Nephron (organoid): ENCODE measurements around the gene ASXL1.

Source experiments
- H3K27ac Mint-ChIP-seq, 3 experiments: 2 replicates each; pipeline ENCODE4 v1.8.0; 2020; ENCODE audit warnings: mixed read lengths in 3 of 3, mild to moderate bottlenecking in 2 of 3, moderate library complexity in 1 of 3
- H3K27me3 Mint-ChIP-seq: 2 replicates; pipeline ENCODE4 v1.8.0; 2021; ENCODE audit warnings: low read depth, mild to moderate bottlenecking, moderate library complexity, mixed read lengths
- H3K36me3 Mint-ChIP-seq: 2 replicates; pipeline ENCODE4 v1.8.0; 2020; ENCODE audit warnings: low read depth, mixed read lengths
- H3K4me1 Mint-ChIP-seq: 2 replicates; pipeline ENCODE4 v1.8.0; 2020; ENCODE audit warnings: mixed read lengths
- H3K4me3 Mint-ChIP-seq, 3 experiments: 2 replicates each; pipeline ENCODE4 v1.8.0; 2020; ENCODE audit warnings: mild to moderate bottlenecking in 3 of 3, mixed read lengths in 3 of 3, moderate library complexity in 2 of 3
- H3K9me3 Mint-ChIP-seq: 2 replicates; pipeline ENCODE4 v1.8.0; 2020; ENCODE audit warnings: mixed read lengths
- CTCF ChIP-seq, 3 experiments: fragments of 200-600 bp; sonication (generic); IDR thresholded peaks; one replicate each; pipeline ENCODE4 v1.5.0; 2021; ENCODE audit warnings: antibody characterized with exemption in 3 of 3; ENCODE audit not compliant: unreplicated experiment in 3 of 3

The ASXL1 gene

DNA sequence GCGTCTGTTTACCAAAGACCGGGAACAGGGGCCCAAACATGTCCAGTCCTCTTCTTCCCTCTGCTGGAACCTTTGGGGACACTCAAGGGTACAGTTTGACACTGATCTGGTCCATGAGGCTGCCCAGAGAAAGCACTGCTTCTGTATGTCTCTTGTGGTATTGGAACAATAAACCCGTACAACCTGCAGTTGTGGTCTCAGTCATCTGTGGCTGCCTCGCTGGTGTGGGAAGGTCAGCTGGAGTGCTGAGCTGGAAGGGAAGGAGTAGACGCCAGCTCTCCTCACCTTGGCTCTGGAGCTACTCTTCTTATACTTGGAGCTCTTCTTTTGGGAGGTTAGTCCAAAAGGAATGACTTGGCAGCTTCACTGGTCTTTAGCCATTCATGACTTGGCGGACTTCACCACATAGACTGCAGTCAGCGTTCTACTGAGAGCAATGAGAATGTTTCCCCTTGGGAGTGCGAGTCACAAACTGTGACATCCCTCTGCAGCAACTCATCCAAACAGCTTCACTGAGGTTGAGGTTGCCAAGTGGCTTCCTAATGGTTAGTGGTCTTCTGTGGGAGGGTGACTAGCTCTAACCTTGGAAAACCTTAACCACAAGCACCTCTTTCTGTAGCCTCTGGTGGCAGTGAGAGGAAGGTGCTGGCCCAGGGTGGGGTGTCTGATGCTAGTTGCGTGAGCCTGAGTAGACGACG is 81.2 kb downstream of the ASXL1 start:
- H3K27ac Mint-ChIP-seq: no peak overlapping the region
- peaks cover 80% of the 10 kb centered on the region for H3K36me3 Mint-ChIP-seq
- no peaks in the 10 kb centered on the region for H3K27me3 Mint-ChIP-seq
- no peak for TF ChIP-seq CTCF (IDR thresholded peaks at IDR 0.05; ENCODE audit: unreplicated experiment in 3 of 3)
- H3K9me3 Mint-ChIP-seq: no peaks in the 10 kb centered on the region
- peaks cover 13% of the 10 kb centered on the region for H3K4me1 Mint-ChIP-seq
- H3K4me3 Mint-ChIP-seq: no peak overlapping the region

DNA sequence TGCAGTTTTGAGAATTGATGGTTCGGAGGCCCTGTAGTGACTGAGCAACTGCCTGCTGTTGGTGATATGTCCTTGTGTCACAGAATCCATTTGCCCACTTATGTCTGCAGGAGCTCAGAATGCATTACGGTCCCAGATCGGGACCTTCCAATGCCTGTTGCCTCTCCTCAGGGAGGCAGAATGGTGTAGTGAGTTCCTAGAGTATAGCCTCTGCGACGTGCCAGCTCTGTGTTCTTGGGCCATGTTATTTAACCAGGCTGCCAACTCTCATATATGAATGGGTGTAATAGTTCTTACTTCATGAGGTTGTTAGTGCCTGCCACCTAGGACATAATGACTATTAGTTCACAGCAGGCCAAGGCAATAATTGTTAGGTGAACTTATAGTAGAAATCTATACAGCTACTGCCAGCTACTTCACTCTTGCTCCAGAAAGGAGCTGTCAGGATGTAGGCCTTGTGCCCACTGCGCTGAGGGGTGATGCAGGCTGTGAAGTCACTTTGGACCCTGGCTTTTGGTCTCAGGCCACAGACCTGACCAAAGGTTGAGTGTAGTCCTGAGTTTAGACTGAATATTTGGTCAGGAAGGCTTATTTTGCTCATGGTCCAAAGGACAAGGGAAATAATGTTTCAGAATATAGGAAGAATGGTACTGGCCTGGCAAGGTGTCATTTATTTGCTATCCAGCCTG is 82.1 kb downstream of the ASXL1 start:
- no peaks in the 10 kb centered on the region for H3K9me3 Mint-ChIP-seq
- peaks cover 15% of the 10 kb centered on the region for H3K4me1 Mint-ChIP-seq
- H3K36me3 Mint-ChIP-seq: peaks cover 83% of the 10 kb centered on the region
- peak overlapping the region in 1 of 3 experiments; percentile 53 for H3K27ac Mint-ChIP-seq
- TF ChIP-seq CTCF (IDR thresholded peaks at IDR 0.05; ENCODE audit: unreplicated experiment in 3 of 3): no peak
- no peak overlapping the region for H3K4me3 Mint-ChIP-seq
- no peaks in the 10 kb centered on the region for H3K27me3 Mint-ChIP-seq

DNA sequence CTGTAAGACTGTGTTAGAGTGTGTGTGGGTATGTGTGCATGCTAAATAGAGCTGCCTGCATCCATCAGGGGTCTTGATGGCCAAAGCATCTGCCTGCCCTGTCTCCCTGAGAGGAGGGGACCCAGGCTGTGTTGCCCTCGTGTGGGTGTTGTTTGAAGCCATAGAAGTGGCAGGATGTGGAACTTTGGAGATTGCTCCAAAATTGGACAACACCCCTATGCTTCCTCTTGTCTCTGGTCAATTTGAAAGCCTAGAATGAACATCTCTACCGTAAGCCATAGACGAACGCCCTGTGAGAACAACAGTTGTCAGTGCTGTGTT is 82.6 kb downstream of the ASXL1 start:
- H3K4me1 Mint-ChIP-seq: peaks cover 20% of the 10 kb centered on the region
- no peak overlapping the region for H3K4me3 Mint-ChIP-seq

DNA sequence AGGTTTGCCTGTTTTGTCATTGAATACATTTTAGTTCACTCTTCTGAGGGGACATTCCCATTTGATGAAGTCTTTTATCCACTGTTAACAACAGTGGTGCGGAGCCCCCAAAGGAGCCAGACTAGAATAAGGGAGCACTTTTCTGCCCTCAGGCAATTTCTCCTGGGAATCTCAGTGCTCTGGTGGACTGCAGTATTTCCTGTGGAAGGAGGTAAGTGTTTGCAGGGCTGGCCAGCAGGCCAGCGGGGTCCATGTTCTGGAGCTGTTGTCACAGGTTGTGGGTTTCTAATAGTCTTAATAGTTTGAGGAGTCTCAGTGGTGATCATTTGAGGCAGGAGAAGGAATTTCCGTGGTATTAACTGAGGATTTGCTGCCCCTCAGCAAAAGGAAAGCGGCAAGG is 83.5 kb downstream of the ASXL1 start:
- Mint-ChIP-seq H3K4me1 (peaks cover 20% of the 10 kb centered on the region), H3K27me3 (no peaks in the 10 kb centered on the region), H3K27ac (peak overlapping the region in 1 of 3 experiments; percentile 57), H3K9me3 (no peaks in the 10 kb centered on the region), H3K4me3 (no peak overlapping the region), H3K36me3 (peaks cover 79% of the 10 kb centered on the region)
- TF ChIP-seq CTCF (IDR thresholded peaks at IDR 0.05; ENCODE audit: unreplicated experiment in 3 of 3): no peak

More for the DNA sequence above, 82.6 kb downstream of the ASXL1 start:
- Mint-ChIP-seq H3K36me3 (peaks cover 86% of the 10 kb centered on the region), H3K27me3 (no peaks in the 10 kb centered on the region), H3K9me3 (no peaks in the 10 kb centered on the region), H3K27ac (peak overlapping the region in 1 of 3 experiments; percentile 53)
- no peak for TF ChIP-seq CTCF (IDR thresholded peaks at IDR 0.05; ENCODE audit: unreplicated experiment in 3 of 3)

- Mint-ChIP-seq H3K9me3 (no peaks in the 10 kb centered on the region), H3K27ac (peak overlapping the region in 2 of 3 experiments; percentile 20 to 21), H3K4me3 (no peak overlapping the region), H3K36me3 (peaks cover 75% of the 10 kb centered on the region), H3K27me3 (no peaks in the 10 kb centered on the region), H3K4me1 (peaks cover 25% of the 10 kb centered on the region)
- no peak for TF ChIP-seq CTCF (IDR thresholded peaks at IDR 0.05; ENCODE audit: unreplicated experiment in 3 of 3)
Measured at GRCh38 chr20:32442630-32443373, 84.7 kb downstream of the ASXL1 start.
